ENCODE results near the gene TMPRSS9.

GRCh38 chr19:2420490-2420889, 60.4 kb downstream of the TMPRSS9 start:
- TF ChIP-seq CTCF (IDR thresholded peaks at IDR 0.05) (no peak), POLR2A (IDR thresholded peaks at IDR 0.05) (no peak)

All from ovary (tissue), 3 donors.